NCI-H2196 (cell line): ENCODE data around the gene SLC25A38.

Experiments
- DNase-seq: peaks from one replicate; lab custom pipeline; 2025; ENCODE audit not compliant: unreplicated experiment; lab: John Stamatoyannopoulos, UW

The SLC25A38 gene

GRCh38 chr3:39376959-39377634 is 6.1 kb upstream of the SLC25A38 start:
- no peak for DNase-seq

- DNase-seq: no peak
Measured at GRCh38 chr3:39378088-39378487, 5.1 kb upstream of the SLC25A38 start.

GRCh38 chr3:39378957-39379777 is 4.0 kb upstream of the SLC25A38 start:
- DNase-seq: no peak

GRCh38 chr3:39379778-39380155 is 3.4 kb upstream of the SLC25A38 start:
- no peak for DNase-seq

- DNase-seq: no peak
Measured at GRCh38 chr3:39381432-39381831, 1.7 kb upstream of the SLC25A38 start.

- no peak for DNase-seq
Measured at GRCh38 chr3:39383881-39384664, 903 bp downstream of the SLC25A38 start.

- no peak for DNase-seq
Measured at GRCh38 chr3:39384665-39385000, 1.5 kb downstream of the SLC25A38 start.

- no peak for DNase-seq
Measured at GRCh38 chr3:39385456-39386090, 2.4 kb downstream of the SLC25A38 start.

- DNase-seq: no peak
Measured at GRCh38 chr3:39386318-39386717, 3.1 kb downstream of the SLC25A38 start.

- no peak for DNase-seq
Measured at GRCh38 chr3:39387411-39387975, 4.3 kb downstream of the SLC25A38 start.

GRCh38 chr3:39388153-39388552 is 5.0 kb downstream of the SLC25A38 start:
- no peak for DNase-seq

GRCh38 chr3:39388741-39389248 is 5.6 kb downstream of the SLC25A38 start:
- DNase-seq: no peak

- no peak for DNase-seq
Measured at GRCh38 chr3:39390181-39390580, 7.0 kb downstream of the SLC25A38 start.

- no peak for DNase-seq
Measured at GRCh38 chr3:39396690-39397089, 13.5 kb downstream of the SLC25A38 start.

- no peak for DNase-seq
Measured at GRCh38 chr3:39398700-39399099, 15.5 kb downstream of the SLC25A38 start.

- no peak for DNase-seq
Measured at GRCh38 chr3:39401983-39402382, 18.8 kb downstream of the SLC25A38 start.

- DNase-seq: no peak
Measured at GRCh38 chr3:39404943-39405686, 21.9 kb downstream of the SLC25A38 start.

GRCh38 chr3:39405687-39406367 is 22.7 kb downstream of the SLC25A38 start:
- no peak for DNase-seq
